Cortex of kidney (tissue), 1 donor: ENCODE results near the gene GALNT5.
"Not testable (repeated sequence)": the region's sequence is repeated elsewhere in the genome, so short reads cannot be mapped to it uniquely, and the experiment has no call there.

Experiments
- DNase-seq: peaks from one replicate; lab custom pipeline; 2025; lab: John Stamatoyannopoulos, UW

The GALNT5 gene

GRCh38 chr2:157327621-157328500 lies 70.4 kb downstream of the GALNT5 start:
- DNase-seq, result no peak

GRCh38 chr2:157329524-157329923 lies 72.0 kb downstream of the GALNT5 start:
- no peak for DNase-seq

GRCh38 chr2:157333304-157334047 lies 76.0 kb downstream of the GALNT5 start:
- no peak for DNase-seq

GRCh38 chr2:157334335-157334734 lies 76.8 kb downstream of the GALNT5 start:
- no peak for DNase-seq

GRCh38 chr2:157334797-157335196 lies 77.3 kb downstream of the GALNT5 start:
- DNase-seq, result no peak

GRCh38 chr2:157336137-157337010 lies 78.9 kb downstream of the GALNT5 start:
- DNase-seq, result no peak

GRCh38 chr2:157337978-157338377 lies 80.5 kb downstream of the GALNT5 start:
- DNase-seq, result no peak

- DNase-seq, result no peak
Observed at GRCh38 chr2:157339965-157340655, 82.6 kb downstream of the GALNT5 start.

GRCh38 chr2:157341381-157341780 lies 83.9 kb downstream of the GALNT5 start:
- DNase-seq, result not testable (repeated sequence)

GRCh38 chr2:157345647-157346389 lies 88.3 kb downstream of the GALNT5 start:
- DNase-seq, result no peak

GRCh38 chr2:157348291-157348921 lies 90.9 kb downstream of the GALNT5 start:
- no peak for DNase-seq

- no peak for DNase-seq
Observed at GRCh38 chr2:157349949-157350515, 92.5 kb downstream of the GALNT5 start.

- DNase-seq, result no peak
Observed at GRCh38 chr2:157355618-157356017, 98.1 kb downstream of the GALNT5 start.

- no peak for DNase-seq
Observed at GRCh38 chr2:157359628-157360027, 102.1 kb downstream of the GALNT5 start.

- DNase-seq, result no peak
Observed at GRCh38 chr2:157361526-157361925, 104.0 kb downstream of the GALNT5 start.

- no peak for DNase-seq
Observed at GRCh38 chr2:157362627-157363026, 105.1 kb downstream of the GALNT5 start.

GRCh38 chr2:157363612-157364101 lies 106.2 kb downstream of the GALNT5 start:
- DNase-seq, result no peak
